Peyer's patch (tissue), 4 donors: Measurements from ENCODE around the gene NR2E1. TPM values are rescaled to one million over a fixed set of nuclear protein-coding genes. Genes with fewer than 3 reads are reported as not detected.

Experiments used
- DNase-seq, 3 donors: peaks; one replicate each; pipeline ENCODE4 v3.0.0-alpha.2; 2017 to 2019
- H3K27ac ChIP-seq, 4 donors: fragments of 200-600 bp; sonication (generic); one replicate each; pipeline ENCODE4 v1.5.1; 2016 to 2019
- H3K27me3 ChIP-seq, 2 donors: fragments of 200-600 bp; sonication (generic); one replicate each; pipeline ENCODE4 v1.5.1; 2019
- H3K36me3 ChIP-seq, 3 donors: fragments of 200-600 bp; sonication (generic); one replicate each; pipeline ENCODE4 v1.5.1; 2016 to 2019
- H3K4me1 ChIP-seq, 4 donors: fragments of 200-600 bp; sonication (generic); one replicate each; pipeline ENCODE4 v1.5.1; 2016 to 2019
- H3K4me3 ChIP-seq, 4 donors: fragments of 200-600 bp; sonication (generic); 1 replicate in 3 of 4; 2 replicates in 1 of 4; pipeline ENCODE4 v1.5.1; 2016 to 2019; ENCODE audit warnings: mild to moderate bottlenecking in 1 of 4
- H3K9me3 ChIP-seq, 4 donors: fragments of 200-600 bp; sonication (generic); one replicate each; pipeline ENCODE4 v1.5.1; 2016 to 2019; ENCODE audit warnings: mild to moderate bottlenecking in 1 of 4
- POLR2A ChIP-seq, 2 donors: fragments of 450-650 bp; IDR thresholded peaks; one replicate each; pipeline ENCODE4 v1.5.1; 2017; ENCODE audit warnings: antibody characterized with exemption in 2 of 2, mild to moderate bottlenecking in 2 of 2, moderate library complexity in 2 of 2
- total RNA-seq, 4 donors: library from RNA; depleted of rRNA; stranded (reverse); fragments of >200 nt; gene quantifications; one replicate each; pipeline ENCODE4 v1.1.0, GENCODE V29; 2016
- TF ChIP-seq, protein P1 (sequence below), 6 experiments: fragments of 450-650 bp in 4 of 6; fragments of 200-600 bp in 2 of 6; sonication (generic) in 1 of 6; IDR thresholded peaks; one replicate each; pipeline ENCODE4 v1.5.1; 2017 to 2019; ENCODE audit warnings: antibody characterized with exemption in 6 of 6, mild to moderate bottlenecking in 3 of 6, moderate library complexity in 1 of 6

The NR2E1 gene
- total RNA-seq, 4 donors from 2014 or later: not detected

DNA sequence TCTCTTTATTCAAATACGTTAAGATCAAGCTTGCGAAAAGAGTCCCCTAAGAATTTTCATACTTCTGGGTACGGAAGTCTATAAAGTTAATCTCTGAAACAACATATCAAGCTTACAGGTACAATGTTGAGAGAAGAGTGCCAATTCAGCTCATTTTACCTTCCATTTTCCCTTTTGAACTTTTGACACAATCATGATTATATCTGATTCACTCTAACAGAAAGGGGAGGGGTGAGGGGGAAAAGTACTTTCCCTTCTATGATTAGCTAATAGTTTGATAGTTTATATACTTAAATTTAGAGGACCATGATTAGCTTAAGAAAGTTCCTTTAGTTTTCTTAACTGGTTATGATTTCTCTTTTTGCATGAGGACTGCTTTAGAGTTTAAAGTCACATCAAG lies 61.5 kb downstream of the NR2E1 start:
- Histone ChIP-seq H3K27me3 (no peaks in the 10 kb centered on the region), H3K9me3 (no peaks in the 10 kb centered on the region), H3K4me3 (no peak overlapping the region), H3K36me3 (peaks cover 0 to 4% (median 0%) of the 10 kb centered on the region in 3 donors), H3K4me1 (no peaks in the 10 kb centered on the region), H3K27ac (no peak overlapping the region)
- TF ChIP-seq, protein P1, sequence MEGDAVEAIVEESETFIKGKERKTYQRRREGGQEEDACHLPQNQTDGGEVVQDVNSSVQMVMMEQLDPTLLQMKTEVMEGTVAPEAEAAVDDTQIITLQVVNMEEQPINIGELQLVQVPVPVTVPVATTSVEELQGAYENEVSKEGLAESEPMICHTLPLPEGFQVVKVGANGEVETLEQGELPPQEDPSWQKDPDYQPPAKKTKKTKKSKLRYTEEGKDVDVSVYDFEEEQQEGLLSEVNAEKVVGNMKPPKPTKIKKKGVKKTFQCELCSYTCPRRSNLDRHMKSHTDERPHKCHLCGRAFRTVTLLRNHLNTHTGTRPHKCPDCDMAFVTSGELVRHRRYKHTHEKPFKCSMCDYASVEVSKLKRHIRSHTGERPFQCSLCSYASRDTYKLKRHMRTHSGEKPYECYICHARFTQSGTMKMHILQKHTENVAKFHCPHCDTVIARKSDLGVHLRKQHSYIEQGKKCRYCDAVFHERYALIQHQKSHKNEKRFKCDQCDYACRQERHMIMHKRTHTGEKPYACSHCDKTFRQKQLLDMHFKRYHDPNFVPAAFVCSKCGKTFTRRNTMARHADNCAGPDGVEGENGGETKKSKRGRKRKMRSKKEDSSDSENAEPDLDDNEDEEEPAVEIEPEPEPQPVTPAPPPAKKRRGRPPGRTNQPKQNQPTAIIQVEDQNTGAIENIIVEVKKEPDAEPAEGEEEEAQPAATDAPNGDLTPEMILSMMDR (IDR thresholded peaks at IDR 0.05): no peak
- TF ChIP-seq POLR2A (IDR thresholded peaks at IDR 0.05): no peak
- no peak for DNase-seq

DNA sequence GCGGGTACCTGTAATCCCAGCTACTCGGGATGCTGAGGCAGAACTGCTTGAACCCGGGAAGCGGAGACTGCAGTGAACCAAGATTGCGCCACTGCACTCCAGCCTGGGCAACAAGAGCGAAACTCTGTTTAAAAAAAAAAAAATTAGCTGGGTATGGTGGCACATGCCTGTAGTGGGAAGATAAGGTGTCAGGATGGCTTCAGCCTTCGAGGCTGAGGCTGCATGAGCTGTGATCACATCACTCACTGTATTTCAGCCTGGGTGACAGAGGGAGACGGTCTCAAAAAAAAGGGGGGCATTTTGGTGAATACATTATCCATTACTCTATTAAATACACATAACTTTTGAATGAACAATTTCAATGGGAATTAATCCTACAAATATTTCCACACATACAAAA lies 62.6 kb downstream of the NR2E1 start:
- Histone ChIP-seq H3K9me3 (no peaks in the 10 kb centered on the region), H3K27me3 (no peaks in the 10 kb centered on the region), H3K36me3 (no peaks in the 10 kb centered on the region), H3K4me1 (no peaks in the 10 kb centered on the region), H3K27ac (no peak overlapping the region), H3K4me3 (no peak overlapping the region)
- no peak for TF ChIP-seq POLR2A (IDR thresholded peaks at IDR 0.05)
- TF ChIP-seq, protein P1 (IDR thresholded peaks at IDR 0.05): no peak
- no peak for DNase-seq

DNA sequence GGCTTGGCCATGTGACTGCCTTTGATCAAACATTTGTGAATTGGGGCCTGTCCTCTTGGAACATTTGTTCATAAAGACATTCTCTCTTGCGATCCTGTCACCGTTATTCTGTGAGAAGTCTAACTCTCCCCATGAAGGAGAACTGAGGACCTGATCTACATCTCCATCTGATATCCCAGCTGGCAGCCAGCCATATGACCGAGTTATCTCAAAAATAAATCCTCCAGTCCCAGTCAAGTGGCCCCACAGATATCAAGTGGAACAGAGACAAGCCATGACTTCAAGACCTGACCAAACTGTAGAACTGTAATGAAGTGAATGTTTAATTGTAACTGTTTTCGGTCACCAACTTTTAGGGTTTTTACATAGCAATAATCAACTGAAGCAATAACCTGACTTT lies 69.3 kb downstream of the NR2E1 start:
- H3K36me3 ChIP-seq: no peaks in the 10 kb centered on the region
- H3K4me3 ChIP-seq: no peak overlapping the region
- H3K9me3 ChIP-seq: no peaks in the 10 kb centered on the region
- H3K27ac ChIP-seq: no peak overlapping the region
- TF ChIP-seq, protein P1 (IDR thresholded peaks at IDR 0.05): no peak
- TF ChIP-seq POLR2A (IDR thresholded peaks at IDR 0.05): no peak
- no peaks in the 10 kb centered on the region for H3K27me3 ChIP-seq
- no peak for DNase-seq
- no peaks in the 10 kb centered on the region for H3K4me1 ChIP-seq

DNA sequence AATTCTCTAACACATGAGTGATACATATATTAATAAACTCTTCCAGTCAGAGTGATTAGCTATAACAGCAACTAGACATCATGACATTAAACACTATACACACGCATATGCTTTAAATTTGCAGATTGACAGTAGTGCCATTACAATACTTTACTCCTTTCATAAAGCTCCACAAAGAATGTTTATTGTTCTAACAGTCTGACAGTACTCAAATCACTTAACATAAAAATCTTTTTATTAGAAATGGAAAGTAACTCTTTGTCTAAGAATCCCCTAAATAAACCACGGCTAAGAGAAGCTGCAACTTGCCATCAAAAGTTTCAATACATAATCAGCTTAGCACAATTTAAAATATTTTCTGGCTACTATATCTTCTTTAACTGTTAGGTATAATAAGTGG lies 71.0 kb downstream of the NR2E1 start:
- H3K27ac ChIP-seq: no peak overlapping the region
- TF ChIP-seq, protein P1 (IDR thresholded peaks at IDR 0.05): no peak
- TF ChIP-seq POLR2A (IDR thresholded peaks at IDR 0.05): no peak
- H3K36me3 ChIP-seq: peaks cover 0 to 7% (median 0%) of the 10 kb centered on the region in 3 donors
- no peaks in the 10 kb centered on the region for H3K9me3 ChIP-seq
- no peak overlapping the region for H3K4me3 ChIP-seq
- no peaks in the 10 kb centered on the region for H3K4me1 ChIP-seq
- H3K27me3 ChIP-seq: no peaks in the 10 kb centered on the region
- no peak for DNase-seq

DNA sequence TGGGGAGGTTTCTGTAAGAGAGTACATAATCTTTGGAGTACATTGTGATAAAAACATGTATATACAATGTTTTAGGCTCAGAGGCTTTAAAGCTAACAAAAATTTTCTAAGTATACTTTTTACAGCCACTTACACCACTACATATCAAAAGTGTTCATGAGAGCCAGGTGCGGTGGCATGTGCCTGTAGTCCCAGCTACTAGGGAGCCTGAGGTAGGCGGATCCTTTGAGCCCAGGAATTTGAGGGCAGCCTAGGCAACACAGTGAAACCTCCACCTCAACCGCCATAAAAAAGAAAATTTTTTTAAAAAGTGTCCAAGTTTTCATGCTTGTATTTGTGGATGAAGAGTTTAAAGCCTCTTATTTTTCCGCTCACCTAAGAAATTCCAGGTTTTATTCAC lies 72.5 kb downstream of the NR2E1 start:
- Histone ChIP-seq H3K4me3 (no peak overlapping the region), H3K4me1 (no peaks in the 10 kb centered on the region), H3K9me3 (no peaks in the 10 kb centered on the region), H3K27me3 (no peaks in the 10 kb centered on the region), H3K36me3 (peaks cover 0 to 7% (median 0%) of the 10 kb centered on the region in 3 donors), H3K27ac (no peak overlapping the region)
- DNase-seq: no peak
- TF ChIP-seq POLR2A (IDR thresholded peaks at IDR 0.05): no peak
- TF ChIP-seq, protein P1 (IDR thresholded peaks at IDR 0.05): no peak

Other genes starting within 250 kb of the NR2E1 start
- gene SEC63, start 207.8 kb upstream of the NR2E1 start, total RNA-seq: 10 to 100 TPM; 34.8 to 80.9 (median 41.3) TPM
- 10 to 100 TPM; 25.6 to 47.0 (median 36.6) TPM for gene OSTM1, start 91.3 kb upstream of the NR2E1 start, total RNA-seq
- gene SNX3, start 95.0 kb downstream of the NR2E1 start, total RNA-seq: 100 to 1,000 TPM in 1 of 4 donors, 10 to 100 TPM in 3; 71.0 to 110 (median 96.8) TPM
- gene AFG1L, start 129.0 kb downstream of the NR2E1 start, total RNA-seq: 10 to 100 TPM in 1 of 4 donors, 1 to 10 TPM in 3; 6.0 to 15.1 (median 8.1) TPM